Kidney capillary endothelial cell (primary cell): ENCODE measurements around the gene ZNF644.
"Not testable (repeated sequence)": the region's sequence is repeated elsewhere in the genome, so short reads cannot be mapped to it uniquely, and the experiment has no call there.

Source experiments
- DNase-seq: peaks from one replicate; pipeline ENCODE4 v3.0.0-alpha.2; 2018; ENCODE audit warnings: low spot score

ZNF644 gene

GRCh38 chr1:91021686-91022517 is at the start of gene ZNF644:
TSS of gene ZNF644 (minus strand) at chr1:91022035. CDS start at chr1:90982353, 39,682 bp downstream.
- peak; percentile 67 for DNase-seq

GRCh38 chr1:91070298-91070697 is 48.5 kb upstream of the ZNF644 start:
- no peak for DNase-seq

GRCh38 chr1:91066538-91066937 is 44.7 kb upstream of the ZNF644 start:
- DNase-seq: no peak

DNA sequence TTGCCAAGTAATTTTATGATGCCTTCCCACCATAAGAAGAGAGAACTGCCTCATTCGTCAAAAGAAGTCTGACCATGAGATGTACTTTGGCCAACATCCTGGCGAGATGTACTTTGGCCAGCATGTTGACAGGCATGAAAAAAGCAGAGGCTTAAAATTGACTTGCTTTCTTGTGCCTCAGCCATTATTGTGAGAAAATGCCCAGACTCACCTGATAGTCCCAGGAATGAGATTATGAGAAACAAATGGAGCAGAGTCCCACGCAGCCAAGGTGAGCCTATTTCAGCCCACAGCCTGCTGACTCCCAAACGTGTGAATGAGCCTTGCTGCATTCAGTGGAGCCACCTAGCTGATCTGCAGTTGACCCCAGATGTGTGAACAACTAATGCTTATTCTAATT is 43.5 kb upstream of the ZNF644 start:
- no peak for DNase-seq

- not testable (repeated sequence) for DNase-seq
These were observed 41.6 kb upstream of the ZNF644 start for GRCh38 chr1:91063403-91063802.

DNA sequence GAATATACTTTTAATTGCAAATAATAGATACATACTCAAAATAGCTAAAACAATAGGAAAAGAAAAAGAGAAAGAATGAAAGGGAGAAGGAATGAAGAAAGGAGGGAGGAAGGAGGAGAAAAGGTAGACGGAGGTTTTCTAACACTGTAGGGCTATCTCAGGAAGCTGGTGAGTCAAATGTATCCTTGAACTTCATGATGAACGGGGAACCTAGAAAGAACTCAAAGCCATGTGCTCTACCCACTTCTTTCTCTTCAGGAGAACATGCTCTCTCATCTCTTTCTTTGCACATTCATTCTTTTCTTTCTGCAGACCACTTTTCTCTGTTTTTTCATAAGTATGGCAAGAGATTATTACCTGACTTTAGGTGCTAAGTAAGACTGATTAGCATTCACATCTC is 37.3 kb upstream of the ZNF644 start:
- DNase-seq: no peak

DNA sequence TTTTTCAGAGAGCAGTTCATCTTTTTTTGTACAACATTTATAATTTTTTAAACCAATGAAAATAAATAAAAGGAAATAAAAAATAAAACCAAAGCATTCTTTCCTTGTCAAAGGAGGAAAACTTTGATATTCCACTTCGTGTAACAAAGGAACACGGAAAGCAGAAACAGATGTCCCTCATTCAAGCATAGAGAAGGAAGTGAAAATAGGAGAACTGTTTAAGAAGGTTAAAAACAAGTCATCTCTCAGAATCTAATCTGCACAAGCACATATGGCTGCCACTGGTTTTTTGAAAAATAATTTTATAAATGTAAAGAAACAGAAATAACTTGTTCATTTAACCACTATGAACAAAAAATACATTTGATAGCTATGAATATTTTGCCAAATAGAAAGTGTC is 35.9 kb upstream of the ZNF644 start:
- DNase-seq: no peak

DNA sequence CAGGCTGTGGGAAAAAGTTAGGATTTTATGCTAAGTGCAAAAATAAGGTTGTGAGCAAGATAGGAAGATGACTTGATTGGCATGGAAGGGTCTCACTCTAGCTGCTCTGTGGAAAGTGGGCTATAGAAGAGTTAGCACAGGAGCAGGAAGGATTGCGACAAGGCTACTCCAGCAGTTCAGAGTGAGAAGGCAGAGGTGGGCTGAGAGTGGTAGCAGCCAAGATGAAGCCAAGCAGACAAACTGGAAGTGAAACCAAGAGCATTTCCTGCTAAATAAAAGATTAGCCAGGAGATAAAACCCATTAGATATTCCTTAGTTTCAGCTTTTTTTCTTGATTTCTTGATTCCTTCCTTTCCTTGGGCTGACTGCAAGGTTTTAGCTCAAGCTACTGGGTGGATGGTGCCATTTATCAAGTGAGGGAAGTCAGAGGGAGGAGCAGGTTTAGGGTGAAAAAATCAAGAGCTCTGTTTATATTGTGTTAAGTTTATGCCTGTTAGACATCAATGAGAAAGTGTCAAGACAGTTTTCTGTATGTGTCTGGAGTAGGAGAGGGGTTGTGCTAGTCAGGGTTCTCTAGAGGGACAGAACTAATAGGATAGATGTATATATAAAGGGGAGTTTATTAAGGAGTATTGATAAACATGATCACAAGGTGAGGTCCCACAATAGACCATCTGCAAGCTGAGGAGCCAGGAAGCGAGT is 33.1 kb upstream of the ZNF644 start:
- no peak for DNase-seq

GRCh38 chr1:91053630-91054029 is 31.8 kb upstream of the ZNF644 start:
- no peak for DNase-seq

DNA sequence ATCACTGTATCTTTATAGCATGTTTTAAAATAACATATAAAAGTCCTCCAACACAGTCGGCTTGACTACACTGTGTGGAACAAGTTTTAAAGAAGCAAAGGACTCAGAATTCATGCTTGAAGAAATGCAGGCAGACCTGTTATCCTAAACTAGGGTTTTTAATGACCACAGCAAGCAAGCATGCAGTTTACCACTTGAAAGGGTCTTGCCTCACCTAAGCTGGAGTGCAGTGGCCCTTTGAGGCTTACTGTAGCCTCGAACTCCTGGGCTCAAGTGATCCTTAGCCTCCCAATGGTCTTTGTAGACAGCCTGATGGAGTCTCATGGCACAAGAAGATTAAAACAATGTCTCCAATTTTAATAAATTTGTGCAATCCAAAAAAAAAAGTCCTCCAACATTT is 27.7 kb upstream of the ZNF644 start:
- not testable (repeated sequence) for DNase-seq

DNA sequence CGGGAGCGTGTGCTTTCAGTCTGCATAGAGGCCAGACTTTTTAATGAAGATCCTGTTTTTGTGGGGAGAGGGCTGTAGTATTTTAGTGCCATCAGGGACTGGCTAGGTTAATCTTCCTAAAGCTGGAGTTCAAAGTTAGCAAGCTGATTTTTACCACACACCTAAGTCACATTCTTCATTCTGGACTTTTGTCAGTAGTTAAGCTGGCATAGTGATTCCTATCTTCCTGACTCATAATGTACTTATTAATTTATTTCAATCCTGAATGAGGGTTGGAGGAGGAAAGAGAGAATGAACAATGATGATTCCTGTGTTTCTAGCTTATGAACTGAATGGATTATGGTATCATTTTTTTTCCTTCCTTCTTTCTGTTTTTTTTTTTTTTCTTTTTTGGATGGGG is 24.9 kb upstream of the ZNF644 start:
- no peak for DNase-seq

DNA sequence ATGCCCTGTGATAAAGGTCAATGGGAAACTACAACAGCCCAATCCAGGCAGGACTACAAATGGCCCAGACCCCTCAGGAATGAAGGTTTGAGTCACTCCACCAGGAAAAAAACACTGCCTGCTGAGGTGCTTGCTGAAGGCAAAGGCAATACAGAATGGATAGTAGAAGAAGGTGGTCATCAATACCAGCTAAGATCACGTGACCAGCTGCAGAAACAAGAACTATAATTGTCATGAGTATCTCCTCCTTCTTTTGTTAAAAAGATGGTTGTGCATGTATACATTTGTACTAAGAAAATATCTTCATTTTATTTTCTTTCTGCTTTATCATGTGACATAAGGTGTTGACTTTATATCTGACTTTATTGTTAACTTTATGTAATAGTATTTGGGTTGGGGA is 23.4 kb upstream of the ZNF644 start:
- DNase-seq: no peak

DNA sequence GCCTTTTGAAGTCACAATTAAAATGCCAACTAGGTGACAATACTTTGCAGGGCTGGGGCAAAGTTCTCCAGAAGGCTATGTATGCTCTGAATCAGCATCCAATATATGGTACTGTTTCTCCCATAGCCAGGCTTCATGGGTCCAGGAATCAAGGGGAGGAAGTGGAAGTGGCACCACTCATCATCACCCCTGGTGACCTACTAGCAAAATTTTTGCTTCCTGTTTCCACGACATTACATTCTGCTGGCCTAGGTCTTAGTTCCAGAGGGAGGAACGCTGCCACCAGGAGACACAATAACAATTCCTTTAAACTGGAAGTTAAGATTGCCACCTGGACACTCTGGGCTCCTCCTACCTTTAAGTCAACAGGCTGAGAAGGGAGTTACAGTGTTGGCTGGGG is 22.9 kb upstream of the ZNF644 start:
- DNase-seq: not testable (repeated sequence)

DNA sequence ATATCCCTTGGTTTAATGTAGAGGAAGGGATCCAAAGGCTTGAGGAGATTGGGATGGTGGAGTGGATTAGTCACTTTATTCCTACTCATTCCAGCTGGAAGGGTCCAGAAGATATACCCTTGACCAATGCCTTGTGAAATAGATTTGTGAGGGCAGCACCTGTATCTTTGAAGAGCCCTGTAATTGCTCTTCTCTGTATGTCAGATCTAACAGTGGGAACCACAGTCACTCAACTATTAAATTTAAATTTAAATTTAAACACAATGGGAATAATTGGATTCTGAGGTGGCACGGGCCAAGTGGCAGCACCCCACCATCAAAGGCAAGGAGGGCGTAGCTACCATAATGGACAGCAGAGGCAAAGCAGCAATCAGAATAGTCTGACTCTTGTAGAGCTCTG is 20.5 kb upstream of the ZNF644 start:
- not testable (repeated sequence) for DNase-seq

DNA sequence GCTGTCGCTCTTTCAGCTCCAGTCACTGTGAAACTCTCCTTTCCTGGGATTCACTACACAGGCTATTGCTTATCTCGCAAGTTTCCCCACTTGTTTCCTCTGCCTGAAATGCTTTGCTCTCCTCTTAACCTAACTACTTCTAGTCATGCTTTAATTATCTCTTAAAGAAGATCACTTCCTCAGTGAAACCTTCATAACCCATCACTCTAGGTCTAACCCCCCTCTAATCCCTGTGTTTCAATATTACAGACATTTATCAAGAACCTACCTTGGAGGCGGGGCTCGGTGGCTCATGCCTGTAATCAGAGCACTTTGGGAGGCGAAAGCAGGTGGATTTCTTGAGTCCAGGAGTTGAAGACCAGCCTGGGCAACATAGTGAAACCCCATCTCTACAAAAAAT is 16.7 kb upstream of the ZNF644 start:
- DNase-seq: no peak

DNA sequence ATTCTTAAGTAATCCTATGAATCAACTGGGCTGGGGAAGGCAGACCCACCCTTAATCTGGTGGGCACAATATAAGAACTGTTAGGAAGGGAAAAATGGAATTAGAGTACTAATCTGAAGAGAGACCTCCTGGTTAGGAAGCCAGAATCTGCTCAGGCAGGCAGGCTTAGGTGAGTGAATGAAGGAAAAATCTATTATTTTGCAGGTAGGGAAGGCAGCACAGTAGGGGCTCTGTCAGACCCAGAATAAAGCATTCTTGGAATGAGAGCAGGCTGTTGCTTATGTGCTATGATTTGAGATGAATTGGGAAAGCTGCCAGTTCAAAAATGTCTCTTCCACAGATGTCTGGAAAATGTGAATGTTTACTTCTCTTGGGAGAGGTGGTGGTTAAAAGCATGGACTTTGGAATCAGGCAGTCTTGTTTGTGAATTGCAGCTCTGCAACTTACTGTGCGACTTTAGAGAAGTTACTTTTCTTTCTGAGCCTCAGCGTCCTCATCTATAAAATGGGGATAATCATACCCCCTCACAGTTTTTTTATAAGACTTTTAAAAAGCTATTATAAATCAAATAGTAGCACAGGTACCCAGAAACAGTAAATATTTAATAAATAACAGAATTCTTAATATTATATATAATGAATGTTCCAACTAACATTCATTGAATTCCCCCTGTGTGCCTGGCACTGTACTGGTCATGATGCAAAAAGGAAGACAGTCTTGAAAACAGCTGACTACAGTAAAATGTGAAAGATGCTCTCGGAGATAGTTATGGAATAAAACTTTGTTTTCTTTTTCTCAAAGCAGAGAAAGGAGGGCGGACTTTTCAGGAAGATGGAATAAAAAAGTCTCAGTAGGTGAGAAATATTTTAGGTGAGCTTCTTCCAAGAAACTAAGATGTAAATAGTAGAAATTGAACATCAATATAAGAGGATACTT is 15.3 kb upstream of the ZNF644 start:
- no peak for DNase-seq

DNA sequence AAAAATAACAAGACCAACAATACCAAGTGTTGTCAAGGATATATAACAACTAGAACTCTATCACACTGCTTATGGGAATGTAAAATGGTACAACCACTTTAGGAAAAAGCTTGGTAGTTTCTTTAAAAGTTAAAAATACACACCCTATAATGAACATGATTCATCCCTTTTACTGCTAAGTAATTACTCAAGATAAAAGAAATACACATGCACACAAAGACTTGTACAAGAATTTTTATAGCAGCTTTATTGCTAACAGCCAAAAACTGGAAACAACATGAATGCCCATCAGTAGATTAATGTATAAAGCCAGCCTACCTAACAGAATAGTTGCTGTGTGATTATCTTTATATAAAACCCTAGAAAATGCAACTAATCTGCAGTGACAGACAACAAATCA is 10.5 kb upstream of the ZNF644 start:
- DNase-seq: no peak

DNA sequence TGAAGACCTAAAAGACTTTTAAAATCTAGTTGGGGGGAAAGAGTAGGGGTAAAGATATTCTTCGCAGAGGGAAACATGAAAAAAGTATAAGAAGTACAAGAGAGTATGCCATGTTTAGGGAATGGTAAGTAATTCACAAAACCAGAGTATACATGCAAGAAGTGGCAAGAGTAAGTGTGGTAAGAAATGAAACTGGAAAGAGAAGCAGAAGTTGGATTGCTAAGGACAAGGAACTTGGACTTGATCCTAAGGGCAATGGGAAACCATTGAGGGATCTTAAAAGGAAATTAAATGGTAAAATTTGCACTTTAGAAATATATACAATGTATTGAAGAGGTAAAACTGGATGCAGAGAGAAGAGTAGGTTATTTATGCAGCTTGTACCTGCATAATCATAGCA is 9.2 kb upstream of the ZNF644 start:
- no peak for DNase-seq

GRCh38 chr1:91026777-91027176 is 4.9 kb upstream of the ZNF644 start:
- no peak for DNase-seq

DNA sequence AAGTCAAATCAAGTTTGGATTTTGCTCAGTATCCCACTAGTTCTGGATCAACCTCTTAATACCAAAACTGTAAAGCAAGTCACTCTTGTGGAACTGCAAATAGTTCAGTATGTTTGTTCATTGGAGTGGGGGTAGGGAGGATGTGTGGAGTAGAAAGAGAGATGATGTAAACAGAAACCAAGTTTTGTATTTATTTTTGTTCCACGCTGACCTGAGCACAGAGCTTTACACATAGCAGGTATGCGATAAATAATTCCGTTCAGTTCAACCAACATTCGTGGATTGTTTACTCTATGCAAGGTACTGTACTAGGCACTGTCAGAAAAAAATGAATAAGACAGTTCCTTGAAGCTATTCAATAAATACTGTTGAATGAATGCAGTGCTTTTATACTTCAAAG is 4.5 kb upstream of the ZNF644 start:
- DNase-seq: no peak

DNA sequence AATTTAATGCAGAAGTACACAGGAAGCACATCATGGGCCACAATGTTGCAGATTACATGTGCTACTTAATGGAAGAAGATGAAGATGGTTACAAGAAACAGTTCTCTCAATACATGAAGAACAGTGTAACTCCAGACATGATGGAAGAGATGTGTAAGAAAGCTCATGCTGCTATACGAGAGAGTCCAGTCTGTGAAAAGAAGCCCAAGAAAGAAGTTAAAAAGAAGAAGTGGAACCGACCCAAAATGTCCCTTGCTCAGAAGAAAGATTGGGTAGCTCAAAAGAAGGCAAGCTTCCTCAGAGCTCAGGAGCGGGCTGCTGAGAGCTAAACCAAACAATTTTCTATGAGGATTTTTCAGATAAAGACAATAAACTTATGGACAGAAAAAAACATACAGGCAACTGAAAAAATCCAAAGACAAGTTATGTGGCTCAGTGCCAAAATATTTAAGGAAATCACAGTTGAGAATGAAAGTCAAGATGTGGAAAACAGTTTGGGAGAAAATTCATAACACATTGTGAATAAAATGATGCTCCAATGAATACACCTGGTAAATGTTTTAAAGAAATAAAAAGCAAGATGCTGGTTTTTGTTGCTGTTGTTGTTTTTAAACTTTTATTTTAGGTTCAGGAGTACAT is 2.8 kb upstream of the ZNF644 start:
- no peak for DNase-seq

DNA sequence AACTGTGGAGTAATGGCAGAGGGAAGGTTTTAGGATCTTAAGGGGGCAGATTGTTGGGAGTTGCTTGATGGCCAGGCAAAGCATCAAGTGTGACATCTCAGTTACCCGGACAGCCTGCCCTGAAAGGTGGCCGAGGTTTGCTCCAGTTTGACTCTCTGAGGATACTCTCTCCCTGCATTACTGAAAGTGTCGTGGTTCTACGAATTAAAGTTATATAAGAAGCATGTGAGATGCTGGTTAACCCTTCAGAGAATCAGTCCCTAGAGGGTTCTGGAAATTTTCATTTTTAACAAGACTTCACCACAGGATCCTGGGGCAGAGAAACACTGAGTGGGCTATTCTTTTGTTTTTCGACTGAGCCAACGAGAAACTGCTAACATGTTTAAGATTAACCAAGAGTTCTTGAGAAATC is 689 bp upstream of the ZNF644 start:
- no peak for DNase-seq
